GM12892 (cell line): ENCODE results near the gene PAK2.

Experiments used
- POLR2A ChIP-seq: IDR thresholded peaks from 2 replicates; pipeline ENCODE4 v1.6.1; 2011; ENCODE audit warnings: low read depth, low read length, control low read depth
- POLR2AphosphoS5 ChIP-seq: IDR thresholded peaks from 2 replicates; pipeline ENCODE4 v1.6.1; 2011; ENCODE audit warnings: low read depth, low read length, control low read depth

GRCh38 chr3:196777836-196778235 is 38.2 kb downstream of the PAK2 start:
- TF ChIP-seq POLR2AphosphoS5 = no peak
- TF ChIP-seq POLR2A = no peak
